PC-3 (cell line): ENCODE data around the gene AMZ1. TPM values are rescaled to one million over a fixed set of nuclear protein-coding genes. Genes with fewer than 3 reads are reported as not detected.
"Not testable (repeated sequence)": the region's sequence is repeated elsewhere in the genome, so short reads cannot be mapped to it uniquely, and the experiment has no call there.

ENCODE experiments used
- ATAC-seq: fragments of 200-7000 bp; cut with Tn5 transposase; 2 replicates; pipeline ENCODE4 v1.9.1; 2020; ENCODE audit warnings: mild to moderate bottlenecking, moderate library complexity
- BruUV-seq: library from RNA; stranded (reverse); fragments of 400-500 nt; replicated peaks from 2 replicates; lab custom pipeline; 2021; lab: Mats Ljungman, UMichigan
- CTCF ChIA-PET: fragments of 300-600 bp; sonication (Branson Sonifier 250); formaldehyde crosslinking; loops from one replicate; lab custom pipeline; 2022; ENCODE audit warnings: antibody characterized with exemption; lab: Charles Lee
- POLR2A ChIA-PET: fragments of 300-600 bp; sonication (Branson Sonifier 250); formaldehyde crosslinking; loops from one replicate; lab custom pipeline; 2022; ENCODE audit warnings: antibody characterized with exemption; ENCODE audit not compliant: unreplicated experiment; lab: Charles Lee
- DNase-seq: peaks from one replicate; pipeline ENCODE4 v3.0.0-alpha.2; 2015
- H2AFZ ChIP-seq: fragments of 300-600 bp; sonication (generic); 2 replicates; pipeline ENCODE4 v1.6.0; 2016; ENCODE audit warnings: antibody characterized with exemption, low read length
- H3F3A ChIP-seq: fragments of 300-600 bp; sonication (generic); one replicate; pipeline ENCODE4 v1.6.0; 2017; ENCODE audit warnings: antibody characterized with exemption, low read length, control low read depth, mild to moderate bottlenecking; ENCODE audit not compliant: unreplicated experiment
- H3K27ac ChIP-seq: fragments of 300-600 bp; sonication (generic); 2 replicates; pipeline ENCODE4 v1.5.1; 2016; ENCODE audit warnings: mild to moderate bottlenecking, low read length
- H3K27me3 ChIP-seq: fragments of 300-600 bp; sonication (generic); 2 replicates; pipeline ENCODE4 v1.6.1; 2016; ENCODE audit warnings: low read length, mixed read lengths
- H3K36me3 ChIP-seq: fragments of 300-600 bp; sonication (generic); 2 replicates; pipeline ENCODE4 v1.6.1; 2016; ENCODE audit warnings: low read depth, mixed run types, low read length, mixed read lengths
- H3K4me1 ChIP-seq: fragments of 300-600 bp; sonication (generic); 2 replicates; pipeline ENCODE4 v1.5.1; 2016; ENCODE audit warnings: low read length; ENCODE audit not compliant: insufficient read depth
- H3K4me2 ChIP-seq: fragments of 300-600 bp; sonication (generic); 2 replicates; pipeline ENCODE4 v1.6.0; 2016; ENCODE audit warnings: low read length
- H3K4me3 ChIP-seq: fragments of 300-600 bp; sonication (generic); 2 replicates; pipeline ENCODE4 v1.5.1; 2016; ENCODE audit warnings: mild to moderate bottlenecking, low read length, mixed read lengths
- H3K79me2 ChIP-seq: fragments of 300-600 bp; sonication (generic); 2 replicates; pipeline ENCODE4 v1.6.1; 2017; ENCODE audit warnings: low read length, mixed read lengths
- H3K9ac ChIP-seq: fragments of 300-600 bp; sonication (generic); 2 replicates; pipeline ENCODE4 v1.6.0; 2016; ENCODE audit warnings: mild to moderate bottlenecking, low read length
- H3K9me2 ChIP-seq: fragments of 300-600 bp; sonication (generic); replicated peaks from 2 replicates; pipeline ENCODE4 v1.6.1; 2016; ENCODE audit warnings: mixed run types, low read length, mixed read lengths
- H3K9me3 ChIP-seq: fragments of 300-600 bp; sonication (generic); 2 replicates; pipeline ENCODE4 v1.6.1; 2016; ENCODE audit warnings: low read length, mixed read lengths
- H4K20me1 ChIP-seq: fragments of 300-600 bp; sonication (generic); 2 replicates; pipeline ENCODE4 v1.6.1; 2016; ENCODE audit warnings: low read length, mixed read lengths
- CTCF ChIP-seq: fragments of 300-600 bp; sonication (generic); conservative IDR thresholded peaks from 2 replicates; pipeline ENCODE4 v1.5.1; 2017; ENCODE audit warnings: antibody characterized with exemption, low read depth, mild to moderate bottlenecking, low read length
- EZH2 ChIP-seq: fragments of 300-600 bp; sonication (generic); IDR thresholded peaks from one replicate; pipeline ENCODE4 v1.6.1; 2017; ENCODE audit warnings: antibody characterized with exemption, mild to moderate bottlenecking, low read length; ENCODE audit not compliant: unreplicated experiment
- EZH2phosphoT487 ChIP-seq: fragments of 300-600 bp; sonication (generic); IDR thresholded peaks from 2 replicates; pipeline ENCODE4 v1.6.1; 2018; ENCODE audit warnings: mild to moderate bottlenecking, antibody characterized with exemption, low read length, borderline replicate concordance
- intact Hi-C: fragments of 100-400 bp; cut with micrococcal nuclease; formaldehyde crosslinking; loops from 2 replicates; pipeline ENCODE4 v1.9.0; 2023
- total RNA-seq: library from RNA; depleted of rRNA; stranded (reverse); fragments of >200 nt; gene quantifications from 2 replicates; pipeline ENCODE4 v1.2.3, GENCODE V29; 2014

Gene AMZ1
- total RNA-seq, 1 experiment from 2014 or later: not detected

DNA sequence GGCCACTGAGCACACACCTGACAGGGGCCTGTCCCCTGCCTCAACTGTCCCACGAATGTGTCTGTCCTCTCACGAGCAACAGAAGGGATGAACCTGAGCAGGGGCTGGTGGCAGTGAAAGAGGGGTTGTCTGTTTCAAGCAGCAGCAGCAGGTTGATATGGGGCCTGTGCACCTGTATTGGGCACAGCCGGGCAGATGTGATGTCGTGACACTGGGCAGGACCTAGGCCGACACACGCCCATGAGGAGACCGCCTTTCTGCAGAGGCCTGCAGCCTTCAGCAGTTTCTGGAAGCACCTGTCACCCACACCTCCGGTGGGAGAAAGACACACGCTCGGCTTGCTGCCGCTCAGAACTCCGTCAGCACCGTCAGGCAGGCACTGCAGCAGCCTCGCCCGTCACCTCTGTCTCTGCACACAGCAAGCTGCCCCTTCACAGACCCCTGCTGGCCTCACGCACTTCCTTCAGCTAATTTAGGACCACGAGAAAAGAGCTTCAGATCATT is 48.5 kb downstream of the AMZ1 start:
- no TSS peak for BruUV-seq
- intact Hi-C loops: no loop called here
- DNase-seq (no peak), ATAC-seq (no peak)
- Histone ChIP-seq H3K36me3 (peaks cover 4% of the 10 kb centered on the region; the same call in 1 of the 2 replicates), H4K20me1 (no peaks in the 10 kb centered on the region), H3K79me2 (0 out of 2 replicates have a peak, but pooled peaks cover 4% of the 10 kb centered on the region), H3K4me1 (peaks cover 6% of the 10 kb centered on the region; the same call in 1 of the 2 replicates), H3K4me3 (no peak overlapping the region), H3K9ac (no peak overlapping the region), H3K27ac (no peak overlapping the region), H3K27me3 (no peaks in the 10 kb centered on the region), H3F3A (no peaks in the 10 kb centered on the region), H3K9me3 (peaks cover 4% of the 10 kb centered on the region; the same call in 1 of the 2 replicates), H3K9me2 (no peaks in the 10 kb centered on the region), H2AFZ (no peak overlapping the region), H3K4me2 (no peak overlapping the region)
- ChIA-PET POLR2A (no interaction called here), CTCF (no interaction called here)
- TF ChIP-seq CTCF: no peak
- TF ChIP-seq EZH2phosphoT487: no peak
- no peak for TF ChIP-seq EZH2

DNA sequence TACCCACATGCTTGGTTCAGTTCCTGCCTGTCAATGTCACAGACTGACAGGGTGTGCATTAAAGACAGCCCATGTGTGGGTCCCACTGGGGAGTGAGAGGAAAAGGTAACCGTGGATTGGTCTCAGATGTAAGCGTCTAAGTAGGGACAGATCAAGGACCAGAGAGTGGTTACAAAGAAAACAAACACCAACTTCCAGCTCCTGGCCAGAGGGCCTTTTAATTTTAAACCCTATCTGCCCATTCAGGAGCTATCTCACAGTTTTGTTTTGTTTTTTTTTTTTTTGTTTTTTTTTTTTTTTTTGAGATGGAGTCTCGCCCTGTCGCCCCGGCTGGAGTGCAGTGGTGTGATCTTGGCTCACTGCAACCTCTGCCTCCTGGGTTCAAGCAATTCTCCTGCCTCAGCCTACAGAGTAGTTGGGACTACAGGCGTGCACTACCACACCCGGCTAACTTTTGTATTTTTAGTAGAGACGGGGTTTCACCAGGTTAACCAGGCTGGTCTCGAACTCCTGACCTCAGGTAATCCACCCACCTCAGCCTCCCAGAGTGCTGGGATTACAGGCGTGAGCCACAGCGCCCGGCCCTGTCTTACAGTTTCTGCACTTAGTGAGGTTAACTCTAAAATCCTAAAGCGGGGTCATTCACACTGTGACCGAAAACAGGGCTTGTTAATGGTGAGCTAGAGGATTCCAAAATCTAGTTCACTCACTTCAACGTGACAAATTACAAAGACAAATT is 49.2 kb downstream of the AMZ1 start:
- DNase-seq, H3K79me2 ChIP-seq, intact Hi-C loops, H3K9ac ChIP-seq, POLR2A ChIA-PET, H3K4me3 ChIP-seq, H3K4me1 ChIP-seq, H4K20me1 ChIP-seq, H3K9me2 ChIP-seq, CTCF ChIA-PET, H2AFZ ChIP-seq, H3K9me3 ChIP-seq, H3F3A ChIP-seq, H3K4me2 ChIP-seq, H3K36me3 ChIP-seq, BruUV-seq, ATAC-seq, H3K27ac ChIP-seq, H3K27me3 ChIP-seq: not testable (repeated sequence)

- Histone ChIP-seq H3K9ac (no peak overlapping the region), H3K4me2 (no peak overlapping the region), H3K9me2 (no peaks in the 10 kb centered on the region), H3K9me3 (peaks cover 4% of the 10 kb centered on the region; the same call in 1 of the 2 replicates), H3K27ac (no peak overlapping the region), H2AFZ (no peak overlapping the region), H4K20me1 (no peaks in the 10 kb centered on the region), H3K79me2 (0 out of 2 replicates have a peak, but pooled peaks cover 4% of the 10 kb centered on the region), H3K36me3 (peaks cover 4% of the 10 kb centered on the region; the same call in 1 of the 2 replicates), H3K27me3 (no peaks in the 10 kb centered on the region), H3F3A (no peaks in the 10 kb centered on the region), H3K4me1 (peaks cover 1% of the 10 kb centered on the region; the same call in 1 of the 2 replicates), H3K4me3 (no peak overlapping the region)
- TF ChIP-seq EZH2: no peak
- ATAC-seq: no peak
- CTCF ChIA-PET: no interaction called here
- no peak for DNase-seq
- intact Hi-C loops: no loop called here
- BruUV-seq: no TSS peak
- POLR2A ChIA-PET: no interaction called here
Observed at GRCh38 chr7:2737771-2738540, 50.0 kb downstream of the AMZ1 start.
